Myocyte (in vitro differentiated cells): ENCODE results near the gene ALX3. TPM values are rescaled to one million over a fixed set of nuclear protein-coding genes. Genes with fewer than 3 reads are reported as not detected.
A peak's percentile ranks its signal among the peaks of the same experiment; 100 is the strongest.
"Not testable (repeated sequence)": the region's sequence is repeated elsewhere in the genome, so short reads cannot be mapped to it uniquely, and the experiment has no call there.

ENCODE experiments used
- DNase-seq: peaks from one replicate; pipeline ENCODE4 v3.0.0-alpha.2; 2012; ENCODE audit warnings: low read depth
- total RNA-seq: library from RNA; depleted of rRNA; stranded (reverse); fragments of >200 nt; gene quantifications from 2 replicates; pipeline ENCODE4 v1.2.3, GENCODE V29; 2014

ALX3 gene
- total RNA-seq, 1 donor from 2014 or later: not detected

- no peak for DNase-seq
Measured at GRCh38 chr1:110048923-110049601, 21.4 kb downstream of the ALX3 start.

- DNase-seq: no peak
Measured at GRCh38 chr1:110048240-110048639, 22.2 kb downstream of the ALX3 start.

DNA sequence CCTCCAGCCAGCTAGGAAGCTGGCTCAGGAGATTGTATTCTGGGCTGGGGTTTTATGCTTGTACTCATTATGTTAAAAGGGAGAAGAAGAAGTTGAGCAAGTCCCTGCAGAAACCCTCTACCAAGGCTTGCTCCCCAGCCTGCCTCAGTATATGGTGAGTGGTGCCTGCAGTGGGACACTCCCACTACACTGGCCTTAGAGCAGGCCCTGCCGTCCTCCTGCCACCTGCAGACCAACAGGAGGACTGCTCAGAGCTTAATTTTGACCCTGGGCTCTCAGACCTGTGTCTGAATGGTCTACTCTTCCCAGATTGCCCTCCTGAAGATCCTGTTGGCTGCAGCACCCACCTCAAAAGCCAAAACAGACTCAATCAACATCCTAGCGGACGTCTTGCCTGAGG lies 23.0 kb downstream of the ALX3 start:
- DNase-seq: no peak

DNA sequence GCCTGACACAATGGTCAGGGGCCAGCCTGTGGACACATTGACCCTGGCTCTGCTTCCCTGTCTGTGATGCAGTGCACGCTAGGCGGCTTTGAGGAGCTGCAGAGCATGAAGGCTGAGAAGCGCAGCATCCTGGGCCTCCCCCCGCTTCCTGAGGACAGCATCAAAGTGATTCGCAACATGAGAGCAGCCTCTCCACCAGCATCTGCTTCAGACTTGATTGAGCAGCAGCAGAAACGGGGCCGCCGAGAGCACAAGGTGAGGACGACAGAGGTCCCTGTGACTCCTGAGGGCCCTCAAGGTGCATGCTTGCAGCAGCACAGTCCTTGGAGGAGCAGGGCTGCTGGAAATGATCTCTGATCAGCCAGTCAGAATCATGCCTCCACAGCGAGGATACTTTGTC lies 27.5 kb downstream of the ALX3 start:
- no peak for DNase-seq

GRCh38 chr1:110040548-110040947 lies 29.9 kb downstream of the ALX3 start:
- no peak for DNase-seq

DNA sequence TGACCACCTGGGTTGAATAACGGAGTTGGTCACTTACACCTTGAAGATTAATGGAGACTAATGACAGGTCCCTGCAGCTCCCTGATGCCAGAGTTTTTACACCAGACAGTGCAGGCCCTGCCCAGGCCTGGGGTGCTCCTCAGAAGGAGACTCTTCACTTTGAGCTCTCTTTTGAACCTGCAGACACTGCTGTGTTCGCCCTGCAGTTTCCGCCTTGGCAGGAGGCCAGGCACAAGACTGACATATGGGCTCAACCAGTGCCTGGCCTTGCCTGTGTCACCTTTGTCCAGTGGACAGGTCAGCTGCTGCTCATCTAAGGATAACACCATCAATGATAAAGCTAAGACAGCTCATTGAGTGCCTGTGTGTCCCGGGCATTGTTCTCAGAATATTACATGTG lies 30.8 kb downstream of the ALX3 start:
- DNase-seq: no peak

DNA sequence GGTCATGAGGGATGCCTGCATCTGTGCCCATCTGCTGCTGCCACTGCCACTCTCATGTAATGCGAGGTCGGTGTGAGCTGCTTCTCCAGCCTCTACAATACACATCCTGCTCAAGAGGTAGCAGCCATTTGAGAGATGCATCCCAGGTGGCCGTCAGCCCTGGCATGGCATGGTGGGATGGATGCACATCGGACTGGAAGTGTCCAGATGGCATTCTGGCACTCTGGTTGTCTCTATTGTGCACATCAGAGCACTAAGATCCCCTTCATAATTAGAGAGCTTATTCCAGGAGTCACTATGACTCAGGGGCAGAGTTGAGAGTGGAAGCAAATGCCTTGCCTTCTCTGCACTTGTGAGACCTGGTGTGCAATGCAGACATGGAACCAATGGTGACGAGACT lies 32.2 kb downstream of the ALX3 start:
- no peak for DNase-seq

- peak; percentile 39 for DNase-seq
Measured at GRCh38 chr1:110035236-110035752, 35.2 kb downstream of the ALX3 start.

DNA sequence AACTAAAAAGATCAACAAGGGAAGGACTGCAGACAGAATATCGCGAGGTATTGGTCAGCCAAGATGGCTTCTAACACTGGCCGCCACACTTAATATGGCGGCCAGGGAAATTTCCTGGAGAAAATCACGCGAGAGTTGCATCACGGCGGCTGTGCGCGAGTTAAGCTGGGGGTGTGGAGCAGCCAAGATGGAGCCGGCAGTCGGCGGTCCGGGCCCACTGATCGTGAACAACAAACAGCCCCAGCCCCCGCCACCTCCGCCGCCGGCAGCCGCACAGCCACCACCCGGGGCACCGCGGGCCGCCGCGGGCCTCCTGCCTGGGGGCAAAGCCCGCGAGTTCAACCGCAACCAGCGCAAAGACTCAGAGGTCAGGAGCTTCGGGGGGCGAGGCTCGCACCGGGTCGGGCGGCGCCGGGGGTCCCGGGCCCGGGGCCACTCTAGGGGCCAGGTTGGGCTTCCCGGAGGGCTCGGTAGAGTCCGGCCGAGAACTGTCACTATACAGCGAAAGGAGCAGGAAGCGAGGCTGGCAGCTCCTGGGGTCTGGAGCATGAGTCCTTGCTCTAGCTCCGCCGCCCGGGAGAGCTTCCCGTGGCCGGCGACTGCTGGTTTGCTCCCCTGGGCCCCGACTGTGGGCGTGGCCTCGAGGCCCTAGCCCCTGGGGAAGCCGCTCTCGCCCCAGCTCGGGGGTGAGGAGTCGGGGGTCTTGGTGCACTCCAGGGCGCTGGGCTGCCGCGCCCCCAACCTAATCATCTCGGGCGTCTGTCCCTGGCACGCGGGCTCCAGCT lies 35.8 kb downstream of the ALX3 start, which contains the start of gene STRIP1:
Gene STRIP1 (plus strand): TSS at position 174 of the 785 bp plus-strand sequence. CDS start 14 bp downstream, at position 188.
- DNase-seq: peak; percentile 98

- no peak for DNase-seq
Measured at GRCh38 chr1:110034040-110034450, 36.4 kb downstream of the ALX3 start.

DNA sequence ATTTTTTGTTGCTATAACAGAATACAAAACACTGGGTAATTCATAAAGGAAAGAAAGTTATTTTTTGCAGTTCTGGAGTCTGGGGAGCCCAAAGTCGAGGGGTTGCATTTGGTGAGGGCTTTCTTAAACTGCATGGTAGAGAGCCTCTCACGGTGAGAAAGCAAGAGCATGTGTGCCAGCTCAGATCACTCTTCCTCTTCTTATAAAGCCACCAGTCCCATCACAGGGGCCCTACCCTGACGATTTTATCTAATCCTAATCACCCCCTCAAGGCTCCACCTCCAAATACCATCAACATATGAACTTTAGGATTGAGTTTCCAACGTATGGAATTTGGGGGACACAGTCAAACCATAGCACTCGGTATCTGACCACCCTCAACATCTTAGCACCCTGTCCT lies 37.1 kb downstream of the ALX3 start:
- DNase-seq: no peak

DNA sequence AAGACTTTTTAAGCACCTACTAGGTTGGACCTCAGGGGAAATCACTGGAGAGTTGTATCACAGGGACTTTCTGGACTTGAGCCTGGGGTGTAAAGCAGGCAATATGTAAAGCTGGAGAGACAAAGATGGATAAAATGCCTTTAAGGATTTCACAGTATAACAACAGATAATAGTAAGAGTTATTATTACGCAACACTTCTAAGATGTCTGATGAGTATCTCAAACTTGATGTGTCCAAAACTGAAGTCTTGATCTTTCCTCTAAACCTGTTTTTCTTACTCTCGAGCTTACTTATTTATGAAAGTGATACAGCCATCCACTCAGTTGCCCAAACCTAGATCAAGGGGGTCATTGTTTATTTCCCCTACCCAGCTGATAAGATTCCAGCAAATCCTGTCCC lies 38.1 kb downstream of the ALX3 start:
- DNase-seq: no peak

DNA sequence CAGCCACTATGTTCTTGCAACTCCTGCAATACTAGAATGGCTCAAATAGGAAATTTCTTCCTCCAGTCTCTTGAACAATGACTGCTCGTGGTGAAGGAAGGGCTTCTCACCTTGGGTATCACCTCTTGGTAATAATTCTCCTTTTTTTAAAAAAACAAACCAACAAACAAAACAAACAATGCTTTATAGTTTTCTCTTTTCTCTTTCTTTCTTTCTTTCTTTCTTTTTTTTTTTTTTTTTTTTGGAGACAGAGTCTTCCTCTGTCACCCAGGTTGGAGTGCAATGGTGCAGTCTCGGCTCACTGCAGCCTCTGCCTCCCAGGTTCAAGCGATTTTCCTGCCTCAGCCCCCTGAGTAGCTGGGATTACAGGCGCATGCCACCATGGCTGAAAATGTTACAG lies 39.8 kb downstream of the ALX3 start:
- not testable (repeated sequence) for DNase-seq

DNA sequence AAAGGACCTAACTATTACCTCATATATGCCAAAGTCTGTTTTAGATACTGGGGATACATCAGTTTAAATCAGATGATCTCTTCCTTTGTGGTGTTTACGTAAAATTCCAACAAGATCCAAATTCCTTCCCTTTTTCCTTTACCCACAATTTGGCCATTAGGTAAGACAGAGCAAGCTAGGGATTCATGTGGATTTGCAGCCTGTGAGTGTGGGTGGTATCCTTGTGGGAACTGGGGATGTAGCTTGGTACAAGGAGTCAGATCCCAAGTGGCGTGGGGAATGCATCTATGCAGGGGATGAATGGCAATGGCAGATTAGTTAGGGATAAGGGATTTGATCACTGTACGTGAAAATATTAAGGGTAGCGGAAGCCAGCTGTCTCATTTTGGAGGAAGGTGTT lies 45.9 kb downstream of the ALX3 start:
- no peak for DNase-seq

DNA sequence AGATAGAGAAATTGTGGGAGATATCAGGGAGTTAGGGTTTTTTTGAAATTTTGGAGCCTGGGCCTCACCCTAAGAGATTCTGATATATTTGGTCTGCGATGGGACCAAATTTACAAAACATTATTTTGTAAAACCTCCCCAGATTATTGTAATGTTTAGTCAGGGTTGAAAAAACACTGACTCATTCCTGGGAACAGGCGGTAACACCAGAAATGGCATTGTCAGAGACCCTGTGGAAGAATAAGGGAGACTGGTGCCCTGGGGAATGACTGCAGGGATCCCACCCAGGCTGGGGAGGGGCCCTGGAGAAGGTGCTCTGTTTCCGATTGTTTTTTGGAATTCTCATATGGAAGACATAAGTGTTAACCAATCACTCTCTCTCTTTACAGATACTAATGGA lies 49.2 kb downstream of the ALX3 start:
- no peak for DNase-seq

DNA sequence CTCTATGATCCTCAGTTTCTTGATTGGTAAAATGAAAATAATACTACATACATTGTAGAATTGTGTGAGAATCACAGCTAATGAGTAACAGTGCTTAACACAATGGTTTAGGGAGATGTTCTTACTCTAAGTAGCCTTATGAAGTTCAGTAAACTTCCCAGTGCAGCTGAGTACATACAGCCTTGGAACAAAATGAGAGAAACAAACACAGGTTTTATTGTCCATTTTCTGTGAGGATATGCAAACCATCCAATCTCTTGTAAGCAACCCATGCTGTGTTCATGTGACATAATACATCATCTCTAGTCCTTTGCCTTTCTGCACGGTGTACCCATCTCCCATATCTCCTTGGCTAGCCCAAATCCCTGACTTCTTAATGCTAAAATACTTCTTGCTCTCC lies 50.7 kb downstream of the ALX3 start:
- no peak for DNase-seq

DNA sequence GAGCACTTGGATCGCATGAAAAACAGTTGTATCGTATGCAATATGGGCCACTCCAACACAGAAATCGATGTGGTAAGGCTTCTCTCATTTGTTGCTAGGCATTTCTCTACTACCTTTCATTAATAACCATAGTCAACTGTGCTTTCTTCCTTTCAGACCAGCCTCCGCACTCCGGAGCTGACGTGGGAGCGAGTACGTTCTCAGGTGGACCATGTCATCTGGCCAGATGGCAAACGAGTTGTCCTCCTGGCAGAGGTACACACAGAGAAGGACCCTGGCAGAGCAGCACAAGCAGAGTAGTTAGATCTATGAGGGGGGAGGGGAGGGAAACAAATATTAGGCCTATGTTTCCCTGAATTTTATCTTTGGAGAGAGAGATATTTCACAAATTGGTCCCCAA lies 52.1 kb downstream of the ALX3 start:
- DNase-seq: no peak

GRCh38 chr1:110017792-110018191 lies 52.7 kb downstream of the ALX3 start:
- DNase-seq: no peak

GRCh38 chr1:110012100-110012780 lies 58.2 kb downstream of the ALX3 start:
- DNase-seq: no peak

DNA sequence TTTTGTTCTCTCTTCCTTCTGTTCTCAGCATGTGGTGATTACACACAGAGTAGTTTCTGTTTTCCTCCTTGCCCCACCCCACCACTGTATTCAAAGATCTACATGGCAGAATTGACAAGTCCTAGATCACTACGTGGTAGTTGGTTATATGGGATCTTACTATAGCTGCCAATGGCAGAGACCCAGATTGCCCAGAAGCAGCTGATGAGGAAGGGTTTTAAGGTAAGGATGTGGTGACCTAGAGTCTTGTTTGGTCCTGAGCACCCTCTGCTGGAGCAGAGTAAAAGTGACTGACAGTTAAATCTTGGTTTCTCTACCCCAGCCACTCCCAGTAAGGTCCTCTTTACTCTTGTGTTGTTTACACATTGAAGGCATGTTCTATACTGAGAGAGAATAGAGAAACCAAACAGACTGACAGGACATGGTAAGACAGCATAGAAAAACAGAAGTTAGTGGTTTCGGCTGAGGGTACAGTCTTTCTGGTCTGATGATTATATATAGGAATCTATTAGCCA lies 58.9 kb downstream of the ALX3 start:
- peak; percentile 52 for DNase-seq
